GM12892 (cell line): Measurements from ENCODE around the gene SPDYE16.
"Not testable (repeated sequence)": the region's sequence is repeated elsewhere in the genome, so short reads cannot be mapped to it uniquely, and the experiment has no call there.

Experiments used
- DNase-seq: peaks from one replicate; pipeline ENCODE4 v3.0.0; 2011; ENCODE audit not compliant: insufficient read length
- FAIRE-seq: peaks from 2 replicates; lab custom pipeline; 2011; peaks lifted over from hg19 to GRCh38; lab: Jason Lieb, UNC

The SPDYE16 gene

DNA sequence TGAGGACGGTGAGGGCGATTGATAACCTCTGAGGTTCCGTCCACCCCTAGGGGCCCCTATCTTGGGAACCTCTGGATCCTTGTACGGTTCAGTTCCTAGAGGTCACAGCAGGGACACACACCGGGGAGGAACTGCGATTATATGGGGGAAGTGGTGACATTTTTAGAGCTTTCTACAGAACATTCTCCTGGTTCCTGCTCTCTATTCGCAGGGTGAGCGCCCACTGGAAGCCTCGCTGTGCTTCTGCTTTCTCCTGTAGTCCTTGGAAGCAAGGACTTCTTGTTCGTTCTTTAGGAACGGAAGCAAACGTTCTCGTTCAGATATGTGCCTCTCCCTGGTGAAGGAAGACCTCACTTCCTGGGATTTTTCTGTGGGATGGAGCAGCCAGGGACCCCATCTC is 55.1 kb downstream of the SPDYE16 start:
- FAIRE-seq, DNase-seq: not testable (repeated sequence)

DNA sequence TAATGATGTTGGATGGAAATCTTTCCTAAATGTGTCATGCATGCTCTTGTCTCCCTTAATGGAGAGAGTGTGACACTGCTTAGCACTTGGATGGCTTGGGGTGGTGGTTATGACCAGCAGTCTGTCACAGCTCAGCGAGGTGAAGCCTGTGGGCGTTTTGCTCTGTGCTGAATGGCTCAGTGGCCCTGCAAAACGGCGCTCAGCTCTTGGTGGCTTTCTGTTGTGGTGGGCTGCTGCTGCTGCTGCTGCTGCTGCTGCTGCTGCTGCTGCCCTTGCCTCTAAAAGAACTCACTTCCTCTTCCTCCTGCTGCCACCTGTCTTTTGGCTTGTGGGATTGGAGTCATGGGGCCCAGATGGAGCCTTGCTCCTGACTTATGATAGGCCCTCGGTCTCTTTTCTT is 56.5 kb downstream of the SPDYE16 start:
- DNase-seq: not testable (repeated sequence)
- FAIRE-seq: peak; percentile 99

DNA sequence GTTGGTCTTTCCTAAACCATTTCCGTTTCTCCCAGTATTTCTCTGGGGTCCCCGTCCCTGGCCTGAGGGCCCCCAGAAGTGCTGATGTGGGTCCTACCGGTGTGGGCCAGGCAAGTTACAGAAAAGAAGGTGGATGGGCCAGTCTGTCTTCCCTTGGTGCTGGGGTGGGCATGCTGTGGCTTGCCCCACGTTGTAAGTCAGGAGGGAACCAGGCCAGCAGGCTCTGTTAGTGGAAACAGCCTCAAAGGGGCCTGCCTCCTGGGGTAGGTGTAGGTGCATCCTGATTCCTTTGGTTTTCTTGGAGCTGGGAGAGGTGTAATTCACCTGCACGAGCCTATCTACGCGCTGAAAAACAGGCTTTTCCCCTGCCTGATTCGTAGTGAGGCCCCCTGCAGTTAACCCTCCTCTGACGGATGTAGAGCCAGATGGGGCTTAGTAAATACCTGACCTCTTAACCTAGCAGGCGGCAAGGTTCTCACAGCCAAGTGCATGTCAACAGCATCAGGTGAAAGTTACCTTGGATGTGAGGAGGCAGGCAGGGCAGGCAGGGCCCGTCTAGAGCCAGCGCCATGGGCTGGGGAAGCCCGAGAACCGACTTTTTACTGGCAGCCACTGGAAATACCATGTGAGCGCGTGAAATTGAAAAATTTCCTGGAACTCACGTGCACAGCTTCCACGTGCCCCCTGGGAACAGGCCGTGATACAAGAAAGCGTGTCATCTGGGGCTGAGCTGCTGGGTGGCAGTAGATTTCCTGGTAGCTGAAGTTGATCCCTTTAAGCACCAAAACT is 57.1 kb downstream of the SPDYE16 start:
- FAIRE-seq, DNase-seq: not testable (repeated sequence)

DNA sequence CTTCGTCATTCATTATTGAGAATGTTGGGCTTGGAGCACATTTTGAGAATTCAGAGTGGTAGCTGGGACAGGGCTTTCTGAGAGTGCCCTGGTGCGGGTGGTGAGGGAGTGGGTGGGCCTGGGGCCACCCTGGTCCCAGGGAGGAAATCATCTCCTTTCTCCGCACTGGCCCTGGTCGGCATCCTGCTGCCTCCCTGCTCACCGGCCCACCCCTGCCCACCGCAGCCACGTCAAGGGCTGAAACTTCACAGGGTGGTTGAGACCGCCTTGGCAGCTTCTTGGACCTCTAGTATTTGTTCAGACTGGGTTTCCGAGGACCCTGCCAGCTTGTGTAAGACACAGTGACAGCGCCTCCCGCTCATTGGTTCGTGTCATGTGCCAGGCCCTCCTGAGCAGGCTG is 58.6 kb downstream of the SPDYE16 start:
- not testable (repeated sequence) for DNase-seq, FAIRE-seq

DNA sequence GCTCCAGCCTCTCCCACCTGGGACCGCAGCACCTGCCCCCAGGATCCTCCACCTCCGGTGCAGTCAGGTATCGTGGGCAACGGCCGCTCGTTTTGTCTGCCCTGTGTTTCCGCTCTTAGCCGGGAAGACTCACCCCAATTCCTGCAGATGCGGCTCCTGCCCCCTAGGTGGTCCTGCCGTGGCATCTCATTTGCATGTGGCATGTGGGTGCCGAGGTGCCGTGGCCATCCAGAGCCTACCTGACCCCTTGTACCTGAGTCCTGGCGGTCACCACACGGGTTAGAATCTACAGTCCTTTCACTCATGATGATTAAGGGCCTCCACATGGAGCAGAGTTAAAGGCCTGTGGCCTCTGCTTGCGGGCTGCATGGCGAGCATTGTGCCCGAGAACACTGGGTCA is 60.0 kb downstream of the SPDYE16 start:
- not testable (repeated sequence) for DNase-seq, FAIRE-seq

DNA sequence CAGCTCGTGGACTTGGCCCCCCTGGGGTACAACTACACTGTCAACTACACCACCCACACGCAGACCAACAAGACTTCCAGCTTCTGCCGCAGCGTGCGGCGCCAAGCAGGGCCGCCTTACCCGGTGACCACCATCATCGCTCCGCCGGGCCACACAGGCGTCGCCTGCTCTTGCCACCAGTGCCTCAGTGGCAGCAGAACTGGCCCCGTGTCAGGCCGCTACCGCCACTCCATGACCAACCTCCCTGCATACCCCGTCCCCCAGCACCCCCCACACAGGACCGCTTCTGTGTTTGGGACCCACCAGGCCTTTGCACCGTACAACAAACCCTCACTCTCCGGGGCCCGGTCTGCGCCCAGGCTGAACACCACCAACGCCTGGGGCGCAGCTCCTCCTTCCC is 60.4 kb downstream of the SPDYE16 start:
- not testable (repeated sequence) for FAIRE-seq, DNase-seq
